Raji (cell line): ENCODE results near the gene LRRC26.
A peak's percentile ranks its signal among the peaks of the same experiment; 100 is the strongest.

Experiments
- POLR2A ChIP-seq: IDR thresholded peaks from 2 replicates; pipeline ENCODE4 v1.6.1; 2011; ENCODE audit warnings: low read depth, low read length, control low read depth; ENCODE audit not compliant: insufficient read depth

The LRRC26 gene

DNA sequence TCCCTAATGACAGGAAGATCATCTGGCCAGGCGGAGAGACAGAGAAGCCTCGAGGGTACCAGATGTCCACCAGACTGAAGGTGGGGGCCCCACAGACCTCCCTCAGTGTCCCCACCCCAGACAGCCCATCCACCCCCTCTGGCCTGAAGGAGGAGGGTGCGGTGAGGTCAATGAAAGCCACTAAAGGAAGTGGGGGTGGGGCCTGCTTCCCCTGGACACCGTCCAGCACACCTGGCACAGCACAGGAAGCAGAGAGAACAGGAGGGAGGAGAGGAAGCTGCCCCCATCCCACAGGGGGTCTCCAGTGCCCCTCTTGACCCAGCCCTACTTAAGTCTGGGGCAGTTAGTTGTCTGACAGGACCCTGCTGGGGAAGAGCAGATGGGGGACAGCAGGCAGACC is 11.2 kb downstream of the LRRC26 start:
- no peak for TF ChIP-seq POLR2A

DNA sequence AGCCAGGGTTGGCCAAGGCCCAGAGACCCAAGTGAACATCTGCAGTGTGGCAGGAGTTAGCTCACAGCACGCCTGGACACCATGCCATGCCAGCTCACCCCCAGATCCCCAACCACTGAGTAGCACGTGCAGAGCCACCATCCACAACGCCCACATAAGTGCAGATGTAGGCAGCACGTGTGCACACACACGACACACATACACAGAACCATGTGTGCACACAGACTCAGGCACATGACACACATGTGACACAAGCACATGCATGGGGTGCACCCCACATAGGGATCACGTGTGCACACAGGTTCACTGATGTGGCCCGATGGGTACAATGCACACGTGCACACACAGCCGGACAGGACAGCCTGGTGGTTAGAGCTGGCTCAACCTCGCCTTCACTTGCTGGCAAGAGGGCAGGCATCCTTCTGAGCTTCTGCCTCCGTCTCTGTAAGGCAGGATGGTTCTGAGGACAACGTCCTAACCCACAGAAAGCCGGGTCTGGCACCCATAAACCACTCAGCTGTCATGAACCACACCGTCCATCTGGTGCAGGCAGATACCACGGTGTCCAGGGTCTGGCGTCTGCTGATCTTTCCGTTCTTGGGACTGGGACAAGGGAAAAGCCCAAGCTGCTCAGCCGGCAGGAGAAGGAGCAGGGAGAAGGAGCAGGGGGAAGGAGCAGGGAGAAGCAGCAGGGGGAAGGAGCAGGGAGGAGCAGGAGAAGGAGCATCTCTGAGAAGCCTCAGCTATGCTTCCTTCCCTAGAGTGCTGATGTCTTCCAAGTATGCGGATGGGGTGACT is 12.0 kb downstream of the LRRC26 start:
- TF ChIP-seq POLR2A, result no peak

DNA sequence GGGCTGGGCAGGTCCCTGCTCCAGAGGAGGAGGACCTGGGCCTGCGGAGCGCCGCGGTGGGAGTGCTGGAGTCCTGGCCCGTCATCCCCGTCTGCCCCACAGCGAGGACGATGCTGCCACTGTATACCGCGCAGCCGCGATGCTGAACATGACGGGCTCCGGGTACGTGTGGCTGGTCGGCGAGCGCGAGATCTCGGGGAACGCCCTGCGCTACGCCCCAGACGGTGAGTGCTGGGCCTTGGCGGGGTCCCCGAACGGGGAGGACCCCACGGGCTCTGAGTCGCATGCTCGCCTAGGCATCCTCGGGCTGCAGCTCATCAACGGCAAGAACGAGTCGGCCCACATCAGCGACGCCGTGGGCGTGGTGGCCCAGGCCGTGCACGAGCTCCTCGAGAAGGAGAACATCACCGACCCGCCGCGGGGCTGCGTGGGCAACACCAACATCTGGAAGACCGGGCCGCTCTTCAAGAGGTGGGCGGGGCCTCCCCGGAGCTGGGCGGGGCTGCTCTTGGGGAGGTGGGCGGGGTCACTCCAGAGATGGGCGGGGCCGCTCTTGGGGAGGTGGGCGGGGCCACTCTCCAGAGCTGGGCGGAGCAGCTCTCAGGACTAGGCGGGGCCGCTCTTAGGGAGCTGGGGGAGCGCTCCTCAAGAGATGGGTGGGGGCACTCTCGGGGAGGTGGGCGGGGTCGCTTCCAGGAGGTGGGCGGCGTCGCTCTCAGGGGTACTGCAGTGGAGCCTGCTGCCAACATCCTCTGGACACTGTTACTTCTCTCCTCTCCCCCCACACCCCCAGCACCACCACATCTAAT is 13.1 kb downstream of the LRRC26 start:
- TF ChIP-seq POLR2A, result no peak

DNA sequence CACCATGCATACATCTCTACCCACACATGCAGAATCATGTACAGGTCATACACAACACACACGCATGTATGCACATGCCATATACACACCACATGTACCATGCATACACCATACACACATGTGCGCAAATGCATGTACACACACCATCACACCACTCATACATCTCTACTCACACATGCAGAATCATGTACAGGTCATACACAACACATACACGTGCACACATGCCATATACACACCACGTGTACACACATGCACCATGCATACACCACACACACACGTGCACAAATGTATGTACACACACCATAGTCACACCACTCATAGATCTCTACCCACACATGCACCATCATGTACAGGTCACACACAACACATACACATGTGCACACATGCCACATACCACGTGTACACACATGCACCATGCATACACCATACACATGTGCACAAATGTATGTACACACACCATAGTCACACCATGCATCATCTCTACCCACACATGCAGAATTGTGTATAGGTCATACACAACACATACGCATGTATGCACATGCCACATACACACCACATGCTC is 16.9 kb downstream of the LRRC26 start:
- peak; percentile 29; the same call in 1 of the 2 replicates for TF ChIP-seq POLR2A

DNA sequence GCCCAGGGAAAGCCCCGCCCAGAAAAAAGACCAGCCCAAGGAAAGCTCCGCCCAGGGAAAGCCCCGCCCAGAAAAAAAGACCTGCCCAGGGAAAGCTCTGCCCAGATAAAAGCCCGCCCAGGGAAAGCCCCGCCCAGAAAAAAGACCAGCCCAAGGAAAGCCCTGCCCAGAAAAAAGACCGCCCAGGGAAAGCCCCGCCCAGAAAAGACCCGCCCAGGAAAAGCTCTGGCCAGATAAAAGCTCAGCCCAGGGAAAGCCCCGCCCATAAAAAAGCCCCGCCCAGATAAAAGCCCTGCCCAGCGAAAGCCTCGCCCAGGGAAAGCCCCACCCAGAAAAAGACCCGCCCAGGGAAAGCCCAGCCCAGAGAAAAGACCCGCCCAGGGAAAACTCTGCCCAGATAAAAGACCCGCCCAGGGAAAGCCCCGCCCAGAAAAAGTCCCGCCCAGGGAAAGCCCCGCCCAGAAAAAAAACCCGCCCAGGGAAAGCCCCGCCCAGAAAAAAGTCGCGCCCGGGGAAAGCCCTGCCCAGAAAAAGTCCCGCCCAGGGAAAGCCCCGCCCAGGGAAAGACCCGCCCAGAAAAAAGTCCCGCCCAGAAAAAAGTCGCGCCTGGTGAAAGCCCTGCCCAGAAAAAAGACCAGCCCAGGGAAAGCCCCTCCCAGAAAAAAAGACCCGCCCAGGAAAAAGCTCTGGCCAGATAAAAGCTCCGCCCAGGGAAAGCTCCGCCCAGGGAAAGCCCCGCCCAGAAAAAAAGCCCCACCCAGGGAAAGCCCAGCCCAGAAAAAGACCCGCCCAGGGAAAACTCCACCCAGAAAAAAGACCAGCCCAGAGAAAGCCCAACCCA is 19.0 kb downstream of the LRRC26 start:
- TF ChIP-seq POLR2A, result no peak

DNA sequence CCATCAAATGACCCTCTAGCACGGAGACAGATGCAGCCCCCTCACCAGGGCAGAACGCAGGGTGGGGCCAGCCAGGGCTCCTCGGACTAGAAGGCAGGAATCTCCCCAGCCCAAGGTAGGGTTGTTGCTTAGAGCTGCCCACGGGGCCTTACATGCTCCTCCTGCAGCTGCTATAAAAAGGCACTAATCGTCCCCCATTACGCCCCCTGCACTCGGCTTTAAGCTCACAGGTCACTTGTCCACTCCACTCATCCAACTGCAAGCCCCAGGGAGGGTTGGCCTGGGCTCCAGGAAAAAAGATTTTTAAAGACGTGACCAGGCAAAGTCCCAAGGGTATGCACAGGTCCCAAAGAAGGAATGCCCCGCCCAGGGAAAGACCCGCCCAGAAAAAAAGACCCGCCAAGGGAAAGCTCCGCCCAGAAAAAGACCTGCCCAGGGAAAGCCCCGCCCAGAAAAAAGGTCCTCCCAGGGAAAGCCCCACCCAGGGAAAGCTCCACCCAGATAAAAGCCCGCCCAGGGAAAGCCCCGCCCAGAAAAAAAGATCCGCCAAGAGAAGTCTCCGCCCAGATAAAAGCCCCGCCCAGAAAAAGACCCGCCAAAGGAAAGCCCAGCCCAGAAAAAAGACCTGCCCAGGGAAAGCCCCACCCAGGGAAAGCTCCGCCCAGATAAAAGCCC is 19.8 kb downstream of the LRRC26 start:
- TF ChIP-seq POLR2A, result no peak

DNA sequence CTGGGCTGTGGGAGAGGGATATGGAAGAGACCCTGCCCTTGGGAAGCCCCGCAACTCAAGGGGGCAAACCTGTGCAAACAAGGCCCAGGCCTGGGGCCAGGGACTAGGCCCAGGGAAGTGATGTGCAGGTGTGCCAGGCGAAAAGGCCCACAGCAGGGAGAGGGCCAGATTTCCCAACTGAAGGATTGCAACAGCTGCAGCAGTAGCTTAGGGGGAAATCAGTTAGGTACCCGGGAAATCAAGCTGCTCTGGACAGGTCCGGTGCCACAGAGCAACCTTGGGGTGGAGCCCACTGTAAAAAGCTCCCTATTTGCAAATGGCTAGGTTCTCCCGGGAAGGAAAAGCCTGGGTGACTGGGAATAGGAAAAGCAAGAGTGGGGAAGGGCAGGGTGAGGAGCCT is 20.5 kb downstream of the LRRC26 start:
- no peak for TF ChIP-seq POLR2A

DNA sequence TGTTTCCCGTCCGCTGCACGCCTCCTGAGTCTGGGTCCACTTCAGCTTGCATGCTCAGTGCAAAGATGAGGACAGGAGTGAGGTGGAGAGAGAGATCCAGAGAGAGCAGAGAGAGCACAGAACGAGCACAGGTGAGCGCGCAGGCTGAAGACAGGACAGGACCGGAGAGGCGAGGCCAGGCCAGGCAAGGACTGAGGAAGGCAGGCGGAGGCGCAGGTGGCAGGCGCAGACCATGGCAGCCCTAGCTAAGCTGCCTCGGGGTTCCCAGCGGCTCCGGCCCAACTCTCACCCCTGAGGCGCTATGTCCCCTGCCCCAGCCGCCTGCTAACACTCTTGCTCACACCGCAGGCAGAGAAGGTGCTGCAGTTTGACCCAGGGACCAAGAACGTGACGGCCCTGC is 21.2 kb downstream of the LRRC26 start:
- TF ChIP-seq POLR2A, result no peak

DNA sequence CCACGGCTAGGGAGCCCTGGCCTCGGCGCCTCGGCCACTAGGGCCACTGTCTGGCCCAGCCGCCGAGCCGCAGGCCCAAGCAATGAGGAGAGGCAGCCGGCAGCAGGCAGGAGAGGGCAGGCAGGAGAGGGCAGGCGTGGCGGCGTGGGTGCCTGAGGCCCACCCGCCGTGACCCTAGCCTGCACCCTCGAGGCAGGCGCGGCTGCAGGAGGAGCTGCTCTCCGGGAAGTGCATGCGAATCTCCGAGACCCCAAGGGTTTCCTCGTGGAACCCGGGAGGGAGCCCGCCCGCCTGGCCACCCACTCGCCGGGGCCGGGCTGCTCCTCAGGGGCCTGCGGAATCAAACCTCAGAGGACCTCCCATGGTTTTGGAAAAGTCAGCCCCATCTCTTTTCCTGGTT is 21.6 kb downstream of the LRRC26 start:
- TF ChIP-seq POLR2A, result no peak

DNA sequence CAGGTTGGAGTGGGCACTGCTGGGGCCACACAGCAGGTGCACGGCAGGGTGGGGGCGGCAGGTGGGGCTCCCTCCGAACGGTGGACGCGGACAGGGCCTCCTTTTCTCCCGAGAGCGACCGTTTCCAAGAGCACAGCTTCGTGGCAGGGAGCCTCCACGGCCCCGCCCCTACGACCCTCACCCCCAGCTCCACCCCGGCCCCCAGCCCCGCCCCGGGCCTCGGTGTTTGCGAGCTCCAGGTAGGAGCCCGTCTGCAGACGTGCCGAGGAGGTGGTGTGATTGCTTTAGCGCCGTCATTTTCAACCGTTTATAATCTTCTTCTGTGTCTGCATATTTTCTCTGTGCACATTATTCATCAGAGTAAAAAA is 22.1 kb downstream of the LRRC26 start:
- TF ChIP-seq POLR2A, result no peak

DNA sequence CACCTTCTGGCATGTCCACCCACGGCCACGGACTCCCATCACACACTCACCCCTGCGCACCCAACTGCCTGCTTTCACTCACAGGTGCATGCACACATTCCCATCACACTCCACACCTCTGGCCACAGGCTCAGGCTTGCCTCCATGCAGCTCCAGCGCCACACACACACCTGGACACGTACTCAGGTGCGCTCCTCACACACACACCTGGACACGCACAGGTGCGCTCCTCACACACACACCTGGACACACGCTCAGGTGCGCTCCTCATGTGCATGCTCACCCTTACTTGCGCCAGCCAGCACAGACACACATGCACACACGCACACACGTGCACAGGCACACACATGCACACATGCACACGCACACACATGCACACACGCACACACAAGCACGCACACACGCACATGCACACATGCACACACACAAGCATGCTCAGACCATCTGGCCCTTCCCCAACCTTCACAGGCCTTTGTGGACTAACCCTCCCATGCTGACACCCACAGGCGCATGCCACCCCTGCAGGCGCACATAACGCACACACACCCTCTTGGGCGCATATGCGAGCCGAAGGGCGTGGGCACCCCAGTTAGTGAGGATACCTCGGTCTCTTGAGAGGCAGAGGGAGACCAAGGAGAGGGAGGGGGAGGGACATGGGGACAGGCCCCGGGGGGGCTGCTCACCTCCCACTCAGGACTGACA is 22.6 kb downstream of the LRRC26 start:
- no peak for TF ChIP-seq POLR2A

DNA sequence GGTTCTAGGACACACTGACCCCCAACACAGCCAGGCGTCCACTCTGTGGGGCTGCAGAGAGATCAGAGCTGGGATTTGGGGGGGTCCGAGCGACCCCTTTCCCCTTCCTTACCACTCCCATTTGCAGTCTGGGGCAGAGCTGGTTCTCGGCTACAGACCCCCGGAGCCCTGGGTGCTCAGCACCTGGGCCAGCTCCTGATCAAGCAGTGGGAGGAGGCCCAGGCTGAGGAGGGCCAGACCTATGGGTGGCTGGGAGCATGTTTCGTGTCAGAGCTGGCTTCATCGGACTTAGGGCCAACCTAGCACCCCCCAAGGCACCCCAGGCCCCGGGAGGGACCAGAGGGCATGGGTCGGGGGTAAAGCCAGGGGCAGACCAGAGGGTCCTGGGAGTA is 23.3 kb downstream of the LRRC26 start:
- TF ChIP-seq POLR2A, result no peak

DNA sequence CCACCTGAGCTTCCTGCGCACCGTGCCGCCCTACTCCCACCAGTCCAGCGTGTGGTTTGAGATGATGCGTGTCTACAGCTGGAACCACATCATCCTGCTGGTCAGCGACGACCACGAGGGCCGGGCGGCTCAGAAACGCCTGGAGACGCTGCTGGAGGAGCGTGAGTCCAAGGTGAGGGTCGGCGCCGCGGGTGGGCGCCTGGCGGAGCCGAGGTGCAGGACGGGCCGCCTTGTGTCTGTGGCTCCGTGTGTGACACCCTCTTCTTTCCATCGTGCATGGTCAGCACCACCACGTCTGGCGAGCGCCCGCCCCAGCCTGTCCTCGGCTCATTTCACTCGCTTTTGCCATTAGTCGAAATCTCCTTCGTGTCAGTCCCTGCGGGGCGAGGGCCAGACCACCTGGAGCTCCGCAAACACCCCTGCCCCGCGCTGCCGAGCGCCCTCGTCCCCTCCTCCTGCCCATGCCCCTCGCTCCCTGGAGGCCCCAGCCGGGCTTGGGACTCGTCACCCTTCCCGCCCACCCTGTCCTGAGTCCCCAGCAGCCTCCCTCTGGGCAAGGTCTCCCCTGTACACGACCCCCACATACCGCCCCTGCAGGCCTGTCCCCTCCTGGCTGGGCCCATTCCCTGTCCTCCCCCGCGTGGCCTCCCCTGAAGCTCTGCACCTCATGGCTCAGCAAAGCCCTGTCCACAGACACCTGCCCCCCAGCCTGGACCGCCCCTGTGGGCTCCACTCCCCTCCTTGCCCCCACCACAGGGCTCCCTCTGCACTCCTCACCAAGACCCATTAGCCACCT is 23.9 kb downstream of the LRRC26 start:
- no peak for TF ChIP-seq POLR2A
